NB4 (cell line): ENCODE data around the gene TNRC18.

Experiments
- MAX ChIP-seq: IDR thresholded peaks from 2 replicates; pipeline ENCODE4 v1.6.1; 2011; ENCODE audit warnings: low read depth, low read length
- MYC ChIP-seq: IDR thresholded peaks from 2 replicates; pipeline ENCODE4 v1.6.1; 2011; ENCODE audit warnings: low read depth, low read length
- POLR2A ChIP-seq: IDR thresholded peaks from 2 replicates; pipeline ENCODE4 v1.6.1; 2011; ENCODE audit warnings: mild to moderate bottlenecking; ENCODE audit not compliant: insufficient read length; ENCODE audit errors: extremely low read depth
- TF ChIP-seq, protein P1 (sequence below): IDR thresholded peaks from one replicate; pipeline ENCODE4 v1.5.1; 2012; ENCODE audit warnings: low read depth, low read length

- TF ChIP-seq POLR2A (no peak), MAX (no peak), MYC (no peak)
- TF ChIP-seq, protein P1, sequence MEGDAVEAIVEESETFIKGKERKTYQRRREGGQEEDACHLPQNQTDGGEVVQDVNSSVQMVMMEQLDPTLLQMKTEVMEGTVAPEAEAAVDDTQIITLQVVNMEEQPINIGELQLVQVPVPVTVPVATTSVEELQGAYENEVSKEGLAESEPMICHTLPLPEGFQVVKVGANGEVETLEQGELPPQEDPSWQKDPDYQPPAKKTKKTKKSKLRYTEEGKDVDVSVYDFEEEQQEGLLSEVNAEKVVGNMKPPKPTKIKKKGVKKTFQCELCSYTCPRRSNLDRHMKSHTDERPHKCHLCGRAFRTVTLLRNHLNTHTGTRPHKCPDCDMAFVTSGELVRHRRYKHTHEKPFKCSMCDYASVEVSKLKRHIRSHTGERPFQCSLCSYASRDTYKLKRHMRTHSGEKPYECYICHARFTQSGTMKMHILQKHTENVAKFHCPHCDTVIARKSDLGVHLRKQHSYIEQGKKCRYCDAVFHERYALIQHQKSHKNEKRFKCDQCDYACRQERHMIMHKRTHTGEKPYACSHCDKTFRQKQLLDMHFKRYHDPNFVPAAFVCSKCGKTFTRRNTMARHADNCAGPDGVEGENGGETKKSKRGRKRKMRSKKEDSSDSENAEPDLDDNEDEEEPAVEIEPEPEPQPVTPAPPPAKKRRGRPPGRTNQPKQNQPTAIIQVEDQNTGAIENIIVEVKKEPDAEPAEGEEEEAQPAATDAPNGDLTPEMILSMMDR: no peak
Observed at GRCh38 chr7:5454485-5454884, 30.9 kb upstream of the TNRC18 start.
